Thoracic aorta (tissue), 2 donors: ENCODE data around the gene DCN. TPM values are rescaled to one million over a fixed set of nuclear protein-coding genes. Genes with fewer than 3 reads are reported as not detected.

ENCODE experiments used
- ATAC-seq: fragments of 150-250 bp; one replicate; pipeline ENCODE4 v1.8.0; 2017; ENCODE audit warnings: low read depth; ENCODE audit not compliant: insufficient number of reproducible peaks, low FRiP score
- DNase-seq: peaks from one replicate; pipeline ENCODE4 v3.0.0-alpha.2; 2020; ENCODE audit warnings: low spot score
- H3K27ac ChIP-seq, 2 donors: fragments of 200-600 bp; sonication (generic); 1 replicate in 1 of 2; 2 replicates in 1 of 2; pipeline ENCODE4 v1.5.1; 2016; ENCODE audit warnings: mild to moderate bottlenecking in 2 of 2, moderate library complexity in 2 of 2
- H3K27me3 ChIP-seq: fragments of 200-600 bp; sonication (generic); replicated peaks from 2 replicates; pipeline ENCODE4 v1.6.0; 2016; ENCODE audit warnings: mild to moderate bottlenecking; ENCODE audit not compliant: insufficient read depth
- H3K36me3 ChIP-seq: fragments of 200-600 bp; sonication (generic); one replicate; pipeline ENCODE4 v1.5.1; 2016
- H3K4me1 ChIP-seq, 2 donors: fragments of 200-600 bp; sonication (generic); 1 replicate in 1 of 2; 2 replicates in 1 of 2; pipeline versions ENCODE4 v1.5.1 to v1.6.0; 2016; ENCODE audit warnings: low read depth in 2 of 2, mild to moderate bottlenecking in 1 of 2; ENCODE audit not compliant: control insufficient read depth in 1 of 2
- H3K4me3 ChIP-seq: fragments of 200-600 bp; sonication (generic); 2 replicates; pipeline ENCODE4 v1.5.1; 2016; ENCODE audit warnings: mild to moderate bottlenecking
- H3K9me3 ChIP-seq: fragments of 200-600 bp; sonication (generic); 2 replicates; pipeline ENCODE4 v1.5.1; 2016
- total RNA-seq, 2 donors: library from RNA; depleted of rRNA; stranded (reverse); fragments of >200 nt; gene quantifications; one replicate each; pipeline versions ENCODE4 v1.1.0 to v1.2.3, GENCODE V29; 2016
- TF ChIP-seq, protein P1 (sequence below): fragments of 200-600 bp; sonication (generic); IDR thresholded peaks from one replicate; pipeline ENCODE4 v1.5.1; 2019; ENCODE audit warnings: antibody characterized with exemption

The DCN gene
- total RNA-seq, 2 donors from 2014 or later, result 869 to 1,972 TPM

GRCh38 chr12:91098461-91098860 lies 84.2 kb downstream of the DCN start:
- ATAC-seq (no peak), DNase-seq (no peak)
- TF ChIP-seq, protein P1, sequence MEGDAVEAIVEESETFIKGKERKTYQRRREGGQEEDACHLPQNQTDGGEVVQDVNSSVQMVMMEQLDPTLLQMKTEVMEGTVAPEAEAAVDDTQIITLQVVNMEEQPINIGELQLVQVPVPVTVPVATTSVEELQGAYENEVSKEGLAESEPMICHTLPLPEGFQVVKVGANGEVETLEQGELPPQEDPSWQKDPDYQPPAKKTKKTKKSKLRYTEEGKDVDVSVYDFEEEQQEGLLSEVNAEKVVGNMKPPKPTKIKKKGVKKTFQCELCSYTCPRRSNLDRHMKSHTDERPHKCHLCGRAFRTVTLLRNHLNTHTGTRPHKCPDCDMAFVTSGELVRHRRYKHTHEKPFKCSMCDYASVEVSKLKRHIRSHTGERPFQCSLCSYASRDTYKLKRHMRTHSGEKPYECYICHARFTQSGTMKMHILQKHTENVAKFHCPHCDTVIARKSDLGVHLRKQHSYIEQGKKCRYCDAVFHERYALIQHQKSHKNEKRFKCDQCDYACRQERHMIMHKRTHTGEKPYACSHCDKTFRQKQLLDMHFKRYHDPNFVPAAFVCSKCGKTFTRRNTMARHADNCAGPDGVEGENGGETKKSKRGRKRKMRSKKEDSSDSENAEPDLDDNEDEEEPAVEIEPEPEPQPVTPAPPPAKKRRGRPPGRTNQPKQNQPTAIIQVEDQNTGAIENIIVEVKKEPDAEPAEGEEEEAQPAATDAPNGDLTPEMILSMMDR, result no peak
- Histone ChIP-seq H3K4me3 (no peak overlapping the region), H3K36me3 (no peaks in the 10 kb centered on the region), H3K27ac (no peak overlapping the region), H3K9me3 (no peaks in the 10 kb centered on the region), H3K4me1 (peaks cover 5 to 7% of the 10 kb centered on the region in 2 donors), H3K27me3 (no peaks in the 10 kb centered on the region)

GRCh38 chr12:91094957-91095356 lies 87.7 kb downstream of the DCN start:
- H3K27me3 ChIP-seq, result no peaks in the 10 kb centered on the region
- ATAC-seq (no peak), DNase-seq (no peak)
- TF ChIP-seq, protein P1, result no peak
- H3K4me1 ChIP-seq, result peaks cover 5 to 7% of the 10 kb centered on the region in 2 donors
- H3K27ac ChIP-seq, result no peak overlapping the region
- no peak overlapping the region for H3K4me3 ChIP-seq
- H3K36me3 ChIP-seq, result no peaks in the 10 kb centered on the region
- H3K9me3 ChIP-seq, result no peaks in the 10 kb centered on the region

GRCh38 chr12:91094032-91094662 lies 88.5 kb downstream of the DCN start:
- H3K9me3 ChIP-seq, result peaks cover 5% of the 10 kb centered on the region
- ATAC-seq (no peak), DNase-seq (no peak)
- H3K27ac ChIP-seq, result no peak overlapping the region
- TF ChIP-seq, protein P1, result no peak
- no peaks in the 10 kb centered on the region for H3K36me3 ChIP-seq
- no peaks in the 10 kb centered on the region for H3K27me3 ChIP-seq
- peaks cover 5% of the 10 kb centered on the region in 2 donors for H3K4me1 ChIP-seq
- H3K4me3 ChIP-seq, result no peak overlapping the region

DNA sequence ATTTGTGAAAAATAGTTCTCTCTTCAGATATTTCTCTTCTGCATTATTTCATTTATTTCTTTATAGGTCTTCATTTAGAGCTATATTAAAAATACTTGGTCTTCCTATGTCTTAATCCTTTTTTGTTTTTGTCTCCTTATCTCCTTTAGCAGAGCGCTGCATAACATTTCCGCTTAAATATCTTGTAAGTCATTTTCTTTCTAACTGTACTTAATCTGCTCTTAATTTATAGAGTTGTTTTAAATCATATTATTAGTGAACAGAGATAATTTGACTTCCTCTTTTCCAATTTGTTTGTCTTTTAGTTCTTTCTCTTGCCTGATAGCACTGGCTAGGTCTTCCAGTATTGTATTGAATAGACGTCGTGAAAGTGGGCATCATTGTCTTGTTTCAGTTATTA lies 89.3 kb downstream of the DCN start:
- H3K4me3 ChIP-seq, result no peak overlapping the region

GRCh38 chr12:91091916-91092715 lies 90.5 kb downstream of the DCN start:
- no peaks in the 10 kb centered on the region for H3K4me1 ChIP-seq
- TF ChIP-seq, protein P1, result no peak
- no peak overlapping the region for H3K4me3 ChIP-seq
- no peaks in the 10 kb centered on the region for H3K36me3 ChIP-seq
- H3K27me3 ChIP-seq, result no peaks in the 10 kb centered on the region
- DNase-seq, result no peak
- H3K27ac ChIP-seq, result no peak overlapping the region
- peaks cover 7% of the 10 kb centered on the region for H3K9me3 ChIP-seq
- no peak for ATAC-seq

More for the DNA sequence above, 89.3 kb downstream of the DCN start:
- H3K36me3 ChIP-seq, result no peaks in the 10 kb centered on the region
- ATAC-seq (no peak), DNase-seq (no peak)
- H3K4me1 ChIP-seq, result peaks cover 0 to 2% of the 10 kb centered on the region in 2 donors
- H3K27me3 ChIP-seq, result no peaks in the 10 kb centered on the region
- TF ChIP-seq, protein P1, result no peak
- H3K9me3 ChIP-seq, result peaks cover 7% of the 10 kb centered on the region
- H3K27ac ChIP-seq, result no peak overlapping the region
